Stimulated activated CD4-positive, alpha-beta T cell treated with anti-CD3 and anti-CD28 coated beads, Interleukin-15, amount 100 ng/mL, for 1 hour (primary cell): ENCODE results near the gene HEXIM2.
"Not testable (repeated sequence)": the region's sequence is repeated elsewhere in the genome, so short reads cannot be mapped to it uniquely, and the experiment has no call there.

ENCODE experiments used
- DNase-seq, 2 donors: peaks; one replicate each; pipeline ENCODE4 v3.0.0-alpha.2; 2020; ENCODE audit warnings: low read depth in 1 of 2, low spot score in 1 of 2

Gene HEXIM2

DNA sequence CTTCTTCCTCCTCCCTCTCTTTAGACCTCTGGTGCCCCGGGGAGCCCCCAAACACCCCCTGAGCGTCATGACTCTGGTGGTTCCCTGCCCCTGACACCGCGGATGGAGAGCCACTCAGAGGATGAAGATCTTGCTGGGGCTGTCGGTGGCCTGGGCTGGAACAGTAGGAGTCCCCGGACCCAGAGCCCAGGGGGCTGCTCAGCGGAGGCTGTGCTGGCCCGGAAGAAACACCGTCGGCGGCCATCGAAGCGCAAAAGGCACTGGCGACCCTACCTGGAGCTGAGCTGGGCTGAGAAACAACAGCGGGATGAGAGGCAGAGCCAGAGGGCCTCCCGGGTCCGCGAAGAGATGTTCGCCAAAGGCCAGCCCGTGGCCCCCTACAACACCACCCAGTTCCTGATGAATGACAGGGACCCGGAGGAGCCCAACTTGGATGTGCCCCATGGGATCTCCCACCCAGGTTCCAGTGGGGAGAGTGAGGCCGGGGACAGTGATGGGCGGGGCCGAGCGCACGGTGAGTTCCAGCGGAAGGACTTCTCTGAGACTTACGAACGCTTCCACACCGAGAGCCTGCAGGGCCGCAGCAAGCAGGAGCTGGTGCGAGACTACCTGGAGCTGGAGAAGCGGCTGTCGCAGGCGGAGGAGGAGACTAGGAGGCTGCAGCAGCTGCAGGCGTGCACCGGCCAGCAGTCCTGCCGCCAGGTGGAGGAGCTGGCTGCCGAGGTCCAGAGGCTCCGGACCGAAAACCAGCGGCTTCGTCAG is 7.5 kb downstream of the HEXIM2 start:
- no peak for DNase-seq

DNA sequence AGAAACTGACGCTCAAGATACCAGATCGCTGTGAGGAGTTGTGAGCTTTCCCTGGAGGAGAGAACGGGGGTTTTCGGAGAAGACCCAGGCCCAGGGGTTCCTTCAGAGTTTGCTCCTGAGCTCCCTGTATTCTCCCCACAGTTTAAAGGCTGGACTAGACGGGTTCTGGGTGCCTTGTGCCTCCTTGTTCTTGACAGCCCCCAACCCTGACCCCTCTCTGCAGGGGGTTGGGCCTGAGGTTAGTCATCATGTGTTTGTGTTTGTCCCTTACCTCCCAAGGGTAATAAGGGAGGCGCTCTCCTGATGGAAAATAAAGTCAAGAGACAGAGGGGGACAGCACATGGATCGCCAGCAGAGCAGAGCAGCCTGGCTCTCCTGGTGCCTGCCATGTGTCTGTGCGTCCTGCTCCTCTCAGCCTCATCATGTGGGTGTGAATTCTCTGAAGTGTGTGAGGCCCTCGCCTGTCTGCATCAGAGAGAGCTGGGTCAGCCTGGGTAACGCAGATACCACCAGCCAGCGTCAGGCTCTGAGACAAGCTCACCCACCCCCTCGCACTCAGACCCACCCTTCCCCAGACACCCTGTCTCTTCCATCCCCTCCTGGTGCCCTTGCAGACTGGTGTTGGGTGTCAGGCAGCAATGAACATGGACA is 8.7 kb downstream of the HEXIM2 start:
- DNase-seq = no peak

DNA sequence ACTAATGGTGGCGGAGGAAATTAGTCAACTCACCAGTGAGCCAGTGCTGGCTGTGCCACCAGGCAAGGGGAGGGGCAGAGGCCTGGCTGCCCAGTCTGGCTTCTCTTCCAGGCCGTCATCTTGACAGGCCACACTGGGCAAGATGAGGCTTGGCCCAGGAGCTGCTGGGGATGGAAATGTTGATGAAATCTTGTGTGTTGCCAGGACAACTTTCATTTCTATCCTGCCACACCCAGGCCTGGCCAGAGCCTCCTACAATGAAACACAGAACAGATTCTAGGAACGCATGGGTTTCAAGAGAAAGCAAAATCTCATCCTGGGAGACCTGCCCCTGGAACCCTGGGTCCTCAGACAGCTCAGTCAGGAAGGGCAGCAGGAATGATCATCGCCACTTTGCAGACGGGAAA is 9.3 kb downstream of the HEXIM2 start:
- no peak for DNase-seq

- no peak for DNase-seq
Measured at GRCh38 chr17:45171338-45172231, 9.9 kb downstream of the HEXIM2 start.

DNA sequence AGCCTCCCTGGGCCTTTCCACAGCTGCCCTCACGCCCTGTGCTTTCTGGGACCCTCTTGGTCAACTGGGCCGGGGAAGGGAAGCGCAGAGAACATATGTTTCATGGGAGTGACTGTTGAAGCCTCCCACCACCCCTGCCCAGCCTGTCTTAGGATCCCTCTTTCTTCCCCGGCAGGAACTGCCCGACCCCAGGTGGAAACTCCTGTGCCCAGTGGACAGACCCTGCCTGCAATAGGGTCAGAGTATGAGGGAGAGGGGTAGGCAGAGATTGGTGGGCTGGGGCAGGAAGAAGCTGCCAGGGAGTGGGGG is 10.5 kb downstream of the HEXIM2 start:
- no peak for DNase-seq

- DNase-seq = peak; percentile 12 to 24
Measured at GRCh38 chr17:45172541-45173286, 11.0 kb downstream of the HEXIM2 start.

DNA sequence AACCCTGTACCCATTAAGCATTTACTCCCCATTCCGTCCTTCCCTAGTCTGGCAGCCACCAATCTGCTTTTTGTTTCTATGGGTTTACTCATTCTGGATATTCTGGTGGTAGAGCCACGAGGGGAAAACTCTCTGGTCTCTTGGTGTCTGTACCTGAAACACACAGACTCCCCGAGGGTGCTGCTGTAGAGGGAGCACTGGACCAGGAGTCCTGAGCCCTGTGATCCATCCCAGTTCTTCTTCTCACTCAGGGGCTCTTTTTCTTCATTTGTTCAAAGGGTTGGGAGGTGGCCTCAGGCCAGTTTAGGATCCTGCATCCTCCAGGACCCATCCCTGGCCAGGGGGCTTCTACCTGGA is 14.1 kb downstream of the HEXIM2 start:
- no peak for DNase-seq

DNA sequence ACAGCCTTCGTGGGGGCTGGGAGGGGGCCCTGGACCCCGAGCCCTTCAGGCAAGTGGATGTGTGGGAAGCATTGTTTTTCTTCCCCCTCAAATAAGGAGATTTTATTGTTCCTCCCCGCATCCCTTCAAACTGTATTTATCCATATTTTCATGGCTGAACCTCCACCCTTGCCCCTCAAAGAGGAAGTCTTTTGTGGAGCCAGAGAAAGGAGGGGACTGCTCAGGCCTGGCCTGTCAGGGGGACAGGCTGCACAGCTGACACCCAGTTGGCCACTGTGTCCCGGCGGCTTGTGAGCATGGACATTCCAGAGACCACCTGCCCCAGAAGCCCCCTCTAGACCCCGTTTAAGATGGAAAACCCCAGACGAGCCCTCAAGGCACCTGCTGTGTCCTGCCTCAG is 15.9 kb downstream of the HEXIM2 start:
- DNase-seq = no peak

GRCh38 chr17:45184144-45184543 is 22.5 kb downstream of the HEXIM2 start:
- no peak for DNase-seq

DNA sequence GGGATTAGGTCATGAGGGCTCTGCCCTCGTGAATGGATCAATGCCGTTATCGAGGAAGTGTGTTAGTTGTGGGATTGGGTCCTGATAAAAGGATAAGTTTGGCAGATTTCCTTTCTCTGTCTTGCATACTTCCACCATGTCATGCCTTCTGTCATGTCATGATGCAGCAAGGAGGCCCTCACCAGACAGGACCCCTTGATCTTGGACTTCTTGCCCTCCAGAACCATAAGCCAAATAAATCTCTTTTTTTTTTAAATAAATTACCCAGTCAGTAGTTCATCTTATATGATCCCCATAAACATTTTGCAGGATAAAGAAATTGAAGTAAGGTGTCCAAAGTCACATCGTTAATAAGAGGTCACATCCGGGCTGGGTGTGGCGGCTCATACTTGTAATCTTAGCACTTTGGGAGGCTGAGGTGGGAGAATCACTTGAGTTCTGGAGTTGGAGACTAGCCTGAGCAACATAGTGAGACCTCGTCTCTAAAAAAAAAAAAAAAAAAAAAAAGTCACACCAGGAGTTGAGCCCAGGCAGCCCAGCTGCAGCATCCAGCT is 25.2 kb downstream of the HEXIM2 start:
- DNase-seq = no peak

DNA sequence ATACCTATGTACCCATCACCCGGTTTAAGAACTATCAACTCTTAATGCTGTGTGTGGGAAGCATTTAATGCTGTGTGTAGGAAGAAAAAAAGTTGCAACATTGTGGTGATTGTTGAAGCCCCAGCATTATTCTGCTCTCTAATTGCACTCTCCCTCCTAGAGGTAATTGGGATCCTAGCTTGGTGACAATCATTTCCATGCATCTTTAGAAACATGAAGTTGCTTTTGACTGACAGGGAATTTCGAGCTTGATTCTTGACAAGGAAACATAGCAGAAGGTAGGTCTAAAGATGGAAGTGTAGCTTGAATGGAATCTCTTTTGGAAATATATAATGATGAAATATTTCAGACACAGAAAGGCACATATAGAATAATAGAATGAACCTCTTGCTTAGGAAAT is 27.3 kb downstream of the HEXIM2 start:
- no peak for DNase-seq

GRCh38 chr17:45190503-45191255 is 29.0 kb downstream of the HEXIM2 start:
- no peak for DNase-seq

DNA sequence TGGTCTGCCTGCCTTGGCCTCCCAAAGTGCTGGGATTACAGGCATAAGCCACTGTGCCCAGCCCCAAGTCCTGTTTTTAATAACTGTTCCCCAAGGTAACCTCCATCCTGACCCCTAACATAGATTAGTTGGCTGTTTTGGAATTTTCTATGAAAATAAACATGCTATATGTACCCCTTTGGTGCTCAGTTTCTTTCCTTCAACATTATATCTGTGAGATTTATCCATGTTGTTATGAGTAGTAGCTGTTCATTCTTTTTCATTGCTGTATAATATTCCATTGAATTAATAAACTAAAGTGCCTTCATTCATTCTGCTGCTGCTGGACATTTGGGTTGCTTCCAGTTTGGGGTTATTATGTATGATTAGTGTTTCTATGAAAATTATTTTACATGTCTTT is 33.7 kb downstream of the HEXIM2 start:
- no peak for DNase-seq

- no peak for DNase-seq
Measured at GRCh38 chr17:45197108-45197507, 35.4 kb downstream of the HEXIM2 start.

GRCh38 chr17:45197555-45198334 is 36.1 kb downstream of the HEXIM2 start:
- DNase-seq = peak; percentile 73 to 85

GRCh38 chr17:45200701-45201100 is 39.0 kb downstream of the HEXIM2 start:
- no peak for DNase-seq

DNA sequence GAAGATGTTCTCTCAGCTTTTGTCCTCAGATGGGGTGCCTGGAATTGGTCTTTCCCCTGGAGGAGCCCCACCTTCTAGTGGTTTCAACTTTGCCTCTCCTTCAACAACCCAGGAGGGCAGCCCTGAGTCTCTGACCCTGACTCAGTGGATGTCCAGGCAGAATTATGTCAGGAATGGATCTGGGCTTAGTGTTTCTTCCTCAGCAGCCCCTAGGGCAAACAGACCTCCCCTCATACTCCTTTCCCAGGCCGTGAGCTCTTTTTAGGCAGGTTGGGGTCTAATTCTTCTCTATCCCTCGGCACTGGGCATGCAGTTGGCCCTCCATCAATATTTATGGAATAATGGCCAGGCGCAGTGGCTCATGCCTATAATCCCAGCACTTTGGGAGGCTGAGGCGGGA is 39.8 kb downstream of the HEXIM2 start:
- DNase-seq = no peak

DNA sequence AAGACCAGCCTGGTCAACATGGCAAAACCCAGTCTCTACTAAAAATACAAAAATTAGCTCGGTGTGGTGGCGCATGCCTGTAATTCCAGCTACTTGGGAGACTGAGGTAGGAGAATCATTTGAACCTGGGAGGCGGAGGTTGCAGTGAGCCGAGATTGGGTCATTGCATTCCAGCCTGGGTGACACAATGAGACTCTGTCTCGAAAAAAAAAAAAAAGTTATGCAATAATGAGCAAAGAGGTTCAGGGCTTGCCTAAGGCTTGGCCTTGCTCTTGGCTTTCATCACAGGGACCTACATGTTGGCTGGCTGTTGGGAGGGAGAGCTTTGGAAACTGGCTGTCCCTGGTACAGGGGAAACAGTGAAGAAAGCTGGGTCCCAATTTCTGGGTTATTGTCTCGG is 40.2 kb downstream of the HEXIM2 start:
- not testable (repeated sequence) for DNase-seq

DNA sequence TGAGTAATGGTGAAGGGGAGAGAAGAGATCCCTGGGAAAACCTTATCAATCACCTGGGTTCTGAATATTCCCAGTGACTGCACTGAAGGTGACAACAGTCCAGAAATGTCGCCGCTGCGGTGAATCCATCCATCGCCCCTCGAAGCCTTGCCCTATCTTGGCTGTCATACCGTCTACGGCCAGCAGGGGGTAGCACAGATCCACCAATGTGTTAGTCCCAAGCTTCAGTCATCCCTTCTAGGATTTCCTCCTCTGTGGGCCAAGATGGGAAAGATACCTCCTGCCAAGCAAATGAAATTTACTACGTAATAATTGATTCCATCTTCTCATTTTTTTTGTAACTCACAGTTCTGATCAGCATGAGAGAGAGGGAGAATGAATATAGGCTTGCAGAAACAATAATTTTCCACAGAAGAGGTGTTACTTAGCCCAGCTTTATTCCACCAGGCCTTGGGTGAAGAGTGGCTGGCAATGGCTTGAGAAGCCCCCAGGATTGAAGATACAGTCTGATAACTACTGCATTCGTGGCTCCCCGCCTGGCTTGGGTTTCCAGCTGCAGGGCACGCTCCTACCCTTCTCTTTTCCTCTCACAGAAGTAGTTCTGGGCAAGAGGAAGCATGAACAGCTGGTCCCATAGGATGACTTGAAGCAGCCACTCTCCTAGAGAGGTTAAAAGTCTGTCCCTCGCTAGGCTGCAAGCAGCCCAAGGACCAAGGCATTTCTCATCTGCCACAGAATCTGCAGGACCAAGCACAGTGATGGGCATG is 57.4 kb downstream of the HEXIM2 start:
- peak; percentile 73 to 84 for DNase-seq
